Measurements from ENCODE around the gene GSS.
A peak's percentile ranks its signal among the peaks of the same experiment; 100 is the strongest.

GSS gene

DNA sequence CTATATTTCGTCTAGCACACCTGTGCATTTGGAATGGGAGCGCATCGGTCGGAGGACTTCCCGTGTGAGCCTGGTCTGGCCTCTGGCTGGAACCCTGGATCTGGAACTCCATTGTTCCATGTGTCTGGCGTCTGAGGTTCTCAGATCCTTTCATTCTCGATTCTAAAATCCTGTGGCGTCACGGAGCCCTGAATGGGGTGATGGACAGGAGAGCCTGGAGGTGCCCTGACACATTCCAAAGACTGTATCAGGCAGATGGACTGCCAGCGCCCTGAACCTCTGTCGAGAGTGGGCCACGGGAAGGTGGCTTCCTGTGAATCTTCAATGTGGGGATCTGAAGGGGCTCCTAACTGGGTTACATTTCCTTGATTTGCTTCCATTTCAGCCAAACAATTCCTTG, 20.7 kb upstream of the GSS start:
- no peak for DNase-seq

- no peak for DNase-seq
Observed at GRCh38 chr20:34974246-34974645, 18.6 kb upstream of the GSS start.

GRCh38 chr20:34971561-34972235, 16.1 kb upstream of the GSS start:
- no peak for DNase-seq

DNA sequence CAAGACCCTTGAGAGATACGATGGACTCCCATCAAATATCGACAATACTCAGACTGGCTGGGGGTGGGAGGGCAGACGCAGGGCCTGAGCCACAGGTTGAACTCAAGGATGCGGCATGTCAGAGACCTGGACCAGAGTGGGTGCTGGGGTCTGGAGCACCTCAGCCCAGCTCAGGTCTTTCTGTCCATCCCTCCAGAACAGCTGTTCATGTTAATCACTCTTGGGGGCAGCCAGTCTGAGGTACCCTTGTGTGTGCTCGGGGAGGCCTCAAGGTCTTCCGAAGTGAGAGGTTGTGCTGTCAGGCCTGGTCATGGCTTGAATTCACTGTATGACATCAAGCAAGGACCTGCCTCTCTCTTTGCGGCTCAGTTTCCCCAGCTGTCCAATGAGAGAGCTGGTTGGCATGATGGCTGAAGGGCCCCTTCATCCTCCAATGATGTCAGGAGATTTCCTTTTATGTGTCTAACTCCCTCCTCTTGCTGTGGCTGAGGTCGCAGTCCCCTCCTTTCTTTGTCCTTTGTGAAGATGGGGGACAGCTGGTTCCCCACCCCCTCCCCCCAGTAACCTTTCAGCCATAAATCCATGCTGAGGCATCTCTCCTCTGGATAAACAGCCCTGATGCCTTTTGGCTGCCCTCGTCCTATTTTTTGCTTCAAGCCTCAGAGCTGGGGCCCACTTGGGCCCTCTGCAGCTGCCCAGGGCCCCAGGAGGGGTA, 15.4 kb upstream of the GSS start:
- no peak for DNase-seq

GRCh38 chr20:34970193-34970840, 14.7 kb upstream of the GSS start:
- no peak for DNase-seq

- no peak for DNase-seq
Observed at GRCh38 chr20:34968042-34968775, 12.6 kb upstream of the GSS start.

DNA sequence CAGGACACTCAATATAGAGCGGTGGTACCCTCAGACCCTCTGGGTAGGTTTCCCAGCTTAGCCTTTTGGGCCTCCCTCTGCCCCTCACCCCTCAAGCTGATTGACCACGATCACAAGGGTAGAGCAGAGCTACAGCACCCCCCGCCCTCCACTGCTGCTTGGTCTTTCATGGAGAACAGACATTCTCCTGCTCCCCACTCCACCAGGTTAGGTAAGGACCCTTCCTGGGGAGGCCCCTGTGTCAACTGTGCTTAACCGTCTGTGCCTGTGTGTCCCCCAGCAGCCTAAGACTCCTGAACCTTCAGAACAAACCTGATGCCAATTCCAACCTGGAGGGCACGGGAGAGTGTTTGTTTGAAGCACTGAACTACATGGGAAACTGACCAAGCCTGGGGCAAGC, 11.8 kb upstream of the GSS start:
- DNase-seq = no peak

- no peak for DNase-seq
Observed at GRCh38 chr20:34965051-34965450, 9.4 kb upstream of the GSS start.

DNA sequence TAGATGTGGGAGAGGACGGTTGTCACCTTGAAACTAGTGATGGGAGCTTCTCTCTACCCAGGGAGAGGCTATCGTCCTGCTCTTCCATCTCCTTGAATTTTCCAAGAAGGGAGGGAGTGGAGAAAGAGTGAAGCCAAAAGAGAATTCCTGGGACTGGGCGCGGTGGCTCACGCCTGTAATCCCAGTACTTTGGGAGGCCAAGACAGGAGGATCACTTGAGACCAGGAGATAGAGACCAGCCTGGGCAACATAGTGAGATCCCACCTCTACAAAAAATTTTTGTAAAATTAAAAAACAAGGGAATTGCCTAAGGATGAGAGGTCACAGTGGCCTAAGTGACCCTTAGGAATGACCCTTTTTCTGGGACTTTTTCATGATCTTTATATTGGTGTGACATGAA, 8.9 kb upstream of the GSS start:
- DNase-seq = no peak

- DNase-seq = no peak
Observed at GRCh38 chr20:34956751-34957472, 1.3 kb upstream of the GSS start.

DNA sequence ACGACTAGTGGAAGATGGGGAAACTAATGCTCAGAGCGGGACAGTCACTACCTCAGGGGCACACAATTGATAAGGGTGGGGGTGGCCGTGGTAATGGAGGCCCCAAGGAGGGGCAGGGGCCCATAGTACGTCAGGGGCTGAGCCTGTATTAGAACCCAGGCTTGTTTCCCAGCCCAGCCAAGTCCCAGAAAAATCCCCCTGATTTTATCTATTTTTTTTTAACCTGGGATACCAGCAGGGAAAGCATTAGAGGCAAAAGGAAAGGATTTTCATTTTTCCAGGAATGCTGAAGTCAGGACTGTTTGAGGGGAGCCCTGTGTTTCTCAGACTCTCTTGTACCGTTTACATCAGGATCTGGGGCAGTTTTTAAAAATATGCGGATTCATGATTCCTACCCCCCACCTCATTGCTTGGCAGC, 444 bp upstream of the GSS start:
- DNase-seq = no peak

DNA sequence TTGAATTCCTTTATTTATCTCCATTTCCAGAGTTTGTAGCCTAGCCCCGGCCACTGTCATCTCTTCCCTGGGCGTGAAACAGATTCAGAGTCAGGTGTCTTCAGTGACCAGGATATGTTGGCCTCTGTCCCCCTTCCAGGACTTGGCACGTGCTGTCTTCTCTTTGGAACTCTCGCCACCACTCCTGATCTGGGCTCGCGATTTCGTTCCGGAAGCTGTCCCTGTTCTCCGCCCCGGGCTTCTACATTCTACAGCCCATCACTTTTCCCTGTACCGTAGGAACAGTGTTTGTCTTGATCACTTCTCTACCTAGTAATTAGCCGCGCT, 739 bp downstream of the GSS start:
- DNase-seq = no peak

DNA sequence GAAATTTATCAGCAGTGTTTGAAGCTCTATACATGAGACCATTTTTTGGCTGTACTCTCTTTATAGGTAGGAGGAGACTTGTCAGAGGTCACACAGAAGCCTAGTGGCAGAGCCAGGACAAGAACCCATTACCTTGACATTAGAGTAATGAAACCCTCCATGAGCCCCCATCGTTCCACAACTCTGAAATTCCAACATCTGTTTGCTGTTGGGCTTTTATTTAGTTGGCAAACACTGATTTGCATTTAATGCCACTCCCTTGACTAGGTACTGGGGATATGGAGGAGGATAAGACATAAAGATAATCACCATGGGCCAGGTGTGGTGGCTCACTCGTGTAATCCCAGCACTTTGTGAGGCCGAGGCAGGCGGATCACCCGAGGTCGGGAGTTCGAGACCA, 1.6 kb downstream of the GSS start:
- no peak for DNase-seq

- DNase-seq = no peak
Observed at GRCh38 chr20:34952671-34953070, 2.9 kb downstream of the GSS start.

GRCh38 chr20:34951652-34952051, 4.0 kb downstream of the GSS start:
- no peak for DNase-seq

- DNase-seq = no peak
Observed at GRCh38 chr20:34951252-34951651, 4.4 kb downstream of the GSS start.

GRCh38 chr20:34949120-34949519, 6.5 kb downstream of the GSS start:
- DNase-seq = no peak

DNA sequence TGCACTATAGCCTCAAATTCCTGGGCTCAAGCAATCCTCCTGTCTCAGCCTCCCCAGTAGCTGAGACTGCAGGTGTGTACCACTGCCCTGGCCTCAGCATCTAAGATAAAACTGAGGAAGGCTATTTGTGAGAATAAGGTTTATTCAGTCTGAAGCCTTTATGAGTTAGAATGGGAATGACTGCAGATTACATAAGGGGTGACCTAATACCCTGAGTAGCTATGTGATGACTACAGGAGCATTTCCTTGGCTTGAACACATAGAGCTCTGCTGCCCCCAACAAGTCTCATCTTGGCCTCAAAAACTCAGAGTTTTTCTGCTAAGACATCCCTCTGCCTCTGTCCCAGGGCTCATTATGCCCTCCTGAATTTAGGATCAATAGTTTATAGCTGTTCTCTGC, 7.6 kb downstream of the GSS start:
- DNase-seq = no peak

DNA sequence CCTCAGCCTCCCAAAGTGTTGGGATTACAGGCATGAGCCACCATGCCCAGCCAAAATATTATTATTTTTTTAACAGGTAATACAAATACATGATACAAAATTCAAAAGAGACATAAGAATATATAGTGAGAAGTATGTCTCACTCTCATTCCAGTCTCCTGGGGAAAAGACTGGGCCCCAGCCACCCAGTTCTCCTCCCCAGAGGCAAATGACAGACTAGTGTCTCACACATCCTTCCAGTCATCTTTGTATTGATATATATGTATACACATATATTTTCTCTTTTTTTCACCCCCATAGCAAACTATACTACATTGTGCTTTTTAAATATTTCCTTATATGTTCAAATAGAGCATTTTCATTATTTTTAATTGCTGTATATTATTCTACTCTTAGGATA, 8.3 kb downstream of the GSS start:
- DNase-seq = no peak

DNA sequence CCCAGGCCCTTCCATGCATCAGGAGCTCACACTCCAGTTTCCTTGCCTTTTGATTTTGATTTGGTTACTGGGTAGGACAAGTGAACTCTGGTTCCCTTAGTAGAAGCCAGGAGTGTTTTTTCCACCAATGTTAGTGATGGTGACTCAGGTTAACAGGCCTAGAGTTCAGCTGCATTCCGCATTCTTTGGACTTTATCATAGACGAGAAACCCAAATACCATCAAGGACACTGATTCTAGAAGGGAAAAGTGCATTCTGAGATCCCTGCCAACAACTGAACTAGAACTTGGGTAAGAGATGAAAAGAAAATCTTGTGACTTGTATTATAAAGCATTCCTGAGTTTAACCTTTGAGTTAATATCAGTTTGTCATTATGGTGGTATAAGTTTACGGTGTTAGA, 8.9 kb downstream of the GSS start:
- no peak for DNase-seq

DNA sequence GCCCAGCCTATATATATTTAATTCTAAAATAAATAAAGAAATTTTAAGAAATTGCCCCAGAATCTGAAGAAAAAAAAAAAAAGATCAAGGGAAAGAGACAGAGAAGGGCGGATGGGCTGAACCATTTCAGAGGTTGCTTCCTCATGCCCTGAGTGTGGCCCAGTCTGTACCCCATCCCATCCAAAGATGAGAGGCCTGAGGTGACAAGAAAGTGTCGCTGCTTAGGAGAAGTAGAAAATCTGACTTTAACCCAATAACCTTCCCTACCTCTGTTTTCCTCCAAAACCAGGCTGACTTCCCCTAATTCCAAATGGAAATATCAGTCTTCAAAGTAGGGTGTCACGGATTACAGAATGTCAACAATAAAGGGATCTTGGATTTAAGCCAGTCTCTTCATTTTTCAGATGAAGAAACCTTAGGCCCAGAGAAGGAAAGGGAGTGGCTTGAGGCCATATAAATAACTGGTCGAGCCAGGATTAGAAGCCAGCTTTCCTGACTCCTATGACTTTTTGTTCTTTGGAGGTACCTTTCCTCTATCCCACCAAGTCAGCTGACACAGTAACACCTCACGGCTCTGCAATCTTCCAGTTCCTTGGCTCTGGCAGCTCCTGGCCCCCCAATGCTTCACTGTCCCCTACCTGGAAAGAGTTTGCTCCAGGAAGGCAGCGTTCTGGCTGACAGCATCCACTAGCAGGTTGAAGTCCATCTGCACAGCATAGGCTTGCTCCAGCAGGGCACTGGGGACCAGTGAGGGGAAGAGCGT, 10.1 kb downstream of the GSS start:
- no peak for DNase-seq

- peak; percentile 84 for DNase-seq
Observed at GRCh38 chr20:34943808-34944567, 11.6 kb downstream of the GSS start.
